ENCODE results near the gene PLGLB1. TPM values are rescaled to one million over a fixed set of nuclear protein-coding genes. Genes with fewer than 3 reads are reported as not detected.
"Not testable (repeated sequence)": the region's sequence is repeated elsewhere in the genome, so short reads cannot be mapped to it uniquely, and the experiment has no call there.

Gene PLGLB1
- total RNA-seq (2013): 2.3 TPM
- polyA plus RNA-seq (1 to 10 TPM in 1 of 3 donors, under 1 TPM in 1, not detected in 1; 0.42 to 5.4 TPM), polyA minus RNA-seq (0.42 and 0.48 TPM in 2 replicates), total RNA-seq (0.17 to 3.1 (median 1.1) reads per million in 11 experiments)

- intact Hi-C loops (cut with micrococcal nuclease): not testable (repeated sequence)
Observed at GRCh38 chr2:87021744-87022143, at the start of gene PLGLB1. Gene PLGLB1, minus strand, starts transcription at chr2:87021844. Its CDS starts 61 bp downstream, at chr2:87021783.

GRCh38 chr2:87064305-87064704 lies 42.7 kb upstream of the PLGLB1 start:
- H3K27ac ChIP-seq (ENCODE audit: low read depth in 1 of 2, low read length in 2 of 2); H3K36me3 Mint-ChIP-seq; DNase-seq; H3K9ac ChIP-seq (ENCODE audit: insufficient read depth, low read length, poor library complexity, severe bottlenecking); H3K9me3 Mint-ChIP-seq; H3K9me3 ChIP-seq (replicated peaks in 1 of 2; ENCODE audit: control insufficient read depth in 1 of 2, insufficient read depth in 1 of 2, low read length in 2 of 2); H3K27me3 ChIP-seq (ENCODE audit: control insufficient read depth in 2 of 2, insufficient read depth in 2 of 2, low read length in 2 of 2); H2AFZ ChIP-seq (ENCODE audit: insufficient read depth, low read depth, low read length, poor library complexity, severe bottlenecking); H3K4me3 Mint-ChIP-seq; H3K4me1 ChIP-seq (ENCODE audit: control insufficient read depth in 1 of 2, insufficient read depth in 2 of 2, low read length in 2 of 2); H3K27ac Mint-ChIP-seq; H3K4me2 ChIP-seq (replicated peaks; ENCODE audit: extremely low read depth, low read length, poor library complexity, severe bottlenecking); H3K4me3 ChIP-seq (replicated peaks in 1 of 3; ENCODE audit: low read depth in 2 of 3, low read length in 3 of 3); intact Hi-C loops (cut with micrococcal nuclease); H3K27me3 Mint-ChIP-seq (ENCODE audit: low read depth in 3 of 3); H3K4me1 Mint-ChIP-seq; H3K36me3 ChIP-seq (replicated peaks in 1 of 2; ENCODE audit: control insufficient read depth in 1 of 2, insufficient read depth in 2 of 2, low read length in 2 of 2): not testable (repeated sequence)
- Histone ChIP-seq H4K20me1 (ENCODE audit: insufficient read depth, low read length) (peaks cover 22% of the 10 kb centered on the region), H3K79me2 (ENCODE audit: insufficient read depth, low read length) (peaks cover 15% of the 10 kb centered on the region)
- no CpG with 5 or more reads among the region's 2 CpGs for WGBS (ENCODE audit: insufficient coverage)

More at GRCh38 chr2:87021744-87022143, at the start of gene PLGLB1:
- H3K27me3 ChIP-seq (ENCODE audit: control insufficient read depth in 2 of 2, insufficient read depth in 2 of 2, low read length in 2 of 2); H3K4me3 Mint-ChIP-seq; H3K4me2 ChIP-seq (replicated peaks; ENCODE audit: extremely low read depth, low read length, poor library complexity, severe bottlenecking); H3K4me1 Mint-ChIP-seq; H3K36me3 ChIP-seq (replicated peaks in 1 of 2; ENCODE audit: control insufficient read depth in 1 of 2, insufficient read depth in 2 of 2, low read length in 2 of 2); H3K4me1 ChIP-seq (ENCODE audit: control insufficient read depth in 1 of 2, insufficient read depth in 2 of 2, low read length in 2 of 2); H3K9me3 Mint-ChIP-seq; H3K79me2 ChIP-seq (ENCODE audit: insufficient read depth, low read length); H3K27me3 Mint-ChIP-seq (ENCODE audit: low read depth in 3 of 3); DNase-seq; H4K20me1 ChIP-seq (ENCODE audit: insufficient read depth, low read length); H3K9me3 ChIP-seq (replicated peaks in 1 of 2; ENCODE audit: control insufficient read depth in 1 of 2, insufficient read depth in 1 of 2, low read length in 2 of 2); H3K27ac ChIP-seq (ENCODE audit: low read depth in 1 of 2, low read length in 2 of 2); H3K27ac Mint-ChIP-seq; H3K9ac ChIP-seq (ENCODE audit: insufficient read depth, low read length, poor library complexity, severe bottlenecking); H3K4me3 ChIP-seq (replicated peaks in 1 of 3; ENCODE audit: low read depth in 2 of 3, low read length in 3 of 3); H3K36me3 Mint-ChIP-seq; H2AFZ ChIP-seq (ENCODE audit: insufficient read depth, low read depth, low read length, poor library complexity, severe bottlenecking): not testable (repeated sequence)
- WGBS (ENCODE audit: insufficient coverage): no CpG with 5 or more reads among the region's 3 CpGs

DNA sequence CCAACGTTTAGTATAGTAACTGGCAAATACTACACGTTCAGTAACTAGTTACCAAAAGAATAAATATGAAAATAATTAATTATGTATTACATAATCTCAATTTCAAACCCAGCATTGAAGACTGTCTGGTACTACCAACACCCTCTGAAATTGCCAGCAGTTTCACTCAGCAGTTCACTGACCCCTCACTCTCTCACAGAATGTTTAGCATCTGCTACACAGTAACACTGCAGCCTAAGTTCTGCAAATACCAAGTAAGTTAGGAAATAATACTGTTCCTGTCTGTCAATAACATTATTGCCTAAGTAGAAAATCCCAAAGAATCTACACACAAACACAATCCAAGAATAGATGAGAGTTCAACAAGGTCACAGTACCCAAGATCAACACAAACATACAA lies 41.8 kb upstream of the PLGLB1 start:
- H3K9me3 Mint-ChIP-seq; H3K27me3 Mint-ChIP-seq (ENCODE audit: low read depth in 3 of 3); H3K27me3 ChIP-seq (ENCODE audit: control insufficient read depth in 2 of 2, insufficient read depth in 2 of 2, low read length in 2 of 2); H3K36me3 ChIP-seq (replicated peaks in 1 of 2; ENCODE audit: control insufficient read depth in 1 of 2, insufficient read depth in 2 of 2, low read length in 2 of 2); H3K4me3 Mint-ChIP-seq; H3K4me1 ChIP-seq (ENCODE audit: control insufficient read depth in 1 of 2, insufficient read depth in 2 of 2, low read length in 2 of 2); H3K27ac ChIP-seq (ENCODE audit: low read depth in 1 of 2, low read length in 2 of 2); H3K36me3 Mint-ChIP-seq; H3K4me1 Mint-ChIP-seq; intact Hi-C loops (cut with micrococcal nuclease); H3K4me2 ChIP-seq (replicated peaks; ENCODE audit: extremely low read depth, low read length, poor library complexity, severe bottlenecking); H2AFZ ChIP-seq (ENCODE audit: insufficient read depth, low read depth, low read length, poor library complexity, severe bottlenecking); H3K9me3 ChIP-seq (replicated peaks in 1 of 2; ENCODE audit: control insufficient read depth in 1 of 2, insufficient read depth in 1 of 2, low read length in 2 of 2); H3K4me3 ChIP-seq (replicated peaks in 1 of 3; ENCODE audit: low read depth in 2 of 3, low read length in 3 of 3); H3K9ac ChIP-seq (ENCODE audit: insufficient read depth, low read length, poor library complexity, severe bottlenecking): not testable (repeated sequence)
- peaks cover 11% of the 10 kb centered on the region for H3K79me2 ChIP-seq (ENCODE audit: insufficient read depth, low read length)
- DNase-seq: peak in 1 of 3 donors; percentile 7
- peak overlapping the region in 2 of 7 donors; percentile 41 to 72 for H3K27ac Mint-ChIP-seq
- H4K20me1 ChIP-seq (ENCODE audit: insufficient read depth, low read length): peaks cover 18% of the 10 kb centered on the region
- no CpG with 5 or more reads among the region's 2 CpGs for WGBS (ENCODE audit: insufficient coverage)

- H3K9ac ChIP-seq (ENCODE audit: insufficient read depth, low read length, poor library complexity, severe bottlenecking); H3K9me3 ChIP-seq (replicated peaks in 1 of 2; ENCODE audit: control insufficient read depth in 1 of 2, insufficient read depth in 1 of 2, low read length in 2 of 2); DNase-seq; H3K9me3 Mint-ChIP-seq; H3K36me3 ChIP-seq (replicated peaks in 1 of 2; ENCODE audit: control insufficient read depth in 1 of 2, insufficient read depth in 2 of 2, low read length in 2 of 2); H3K36me3 Mint-ChIP-seq; H3K79me2 ChIP-seq (ENCODE audit: insufficient read depth, low read length); H3K27ac Mint-ChIP-seq; H3K4me1 ChIP-seq (ENCODE audit: control insufficient read depth in 1 of 2, insufficient read depth in 2 of 2, low read length in 2 of 2); H3K27me3 Mint-ChIP-seq (ENCODE audit: low read depth in 3 of 3); H3K4me3 ChIP-seq (replicated peaks in 1 of 3; ENCODE audit: low read depth in 2 of 3, low read length in 3 of 3); H3K4me1 Mint-ChIP-seq; intact Hi-C loops (cut with micrococcal nuclease); H3K27me3 ChIP-seq (ENCODE audit: control insufficient read depth in 2 of 2, insufficient read depth in 2 of 2, low read length in 2 of 2); H3K27ac ChIP-seq (ENCODE audit: low read depth in 1 of 2, low read length in 2 of 2); H3K4me3 Mint-ChIP-seq; H2AFZ ChIP-seq (ENCODE audit: insufficient read depth, low read depth, low read length, poor library complexity, severe bottlenecking); H3K4me2 ChIP-seq (replicated peaks; ENCODE audit: extremely low read depth, low read length, poor library complexity, severe bottlenecking); H4K20me1 ChIP-seq (ENCODE audit: insufficient read depth, low read length): not testable (repeated sequence)
- WGBS (ENCODE audit: insufficient coverage): no CpG with 5 or more reads among the region's 1 CpG
Observed at GRCh38 chr2:87061519-87061918, 39.9 kb upstream of the PLGLB1 start.

Measured in CD14-positive monocyte (primary cell).